GM23338 (cell line): ENCODE results near the gene S100A8. TPM values are rescaled to one million over a fixed set of nuclear protein-coding genes. Genes with fewer than 3 reads are reported as not detected.

ENCODE experiments used
- ATAC-seq: fragments of 200-7000 bp; cut with Tn5 transposase; 3 replicates; pipeline ENCODE4 v1.9.1; 2020
- DNase-seq: peaks from one replicate; pipeline ENCODE4 v3.0.0-alpha.2; 2015; ENCODE audit warnings: low spot score
- H2AFZ ChIP-seq: fragments of 200-600 bp; sonication (generic); 2 replicates; pipeline ENCODE4 v1.8.0; 2016; ENCODE audit warnings: antibody characterized with exemption, mild to moderate bottlenecking, moderate library complexity
- H3F3A ChIP-seq: fragments of 200-600 bp; sonication (generic); replicated peaks from 2 replicates; pipeline ENCODE4 v1.8.0; 2017; ENCODE audit warnings: antibody characterized with exemption, mixed run types, low read depth
- H3K27ac ChIP-seq: fragments of 200-600 bp; sonication (generic); 2 replicates; pipeline ENCODE4 v1.6.1; 2016; ENCODE audit warnings: low read depth
- H3K27me3 ChIP-seq: fragments of 200-600 bp; sonication (generic); 2 replicates; pipeline ENCODE4 v1.8.0; 2016; ENCODE audit warnings: mild to moderate bottlenecking, mixed run types, moderate library complexity; ENCODE audit not compliant: insufficient read depth
- H3K36me3 ChIP-seq: fragments of 200-600 bp; sonication (generic); 2 replicates; pipeline ENCODE4 v1.8.0; 2016; ENCODE audit warnings: mild to moderate bottlenecking; ENCODE audit not compliant: insufficient read depth
- H3K4me1 ChIP-seq: fragments of 200-600 bp; sonication (generic); 2 replicates; pipeline ENCODE4 v1.8.0; 2016; ENCODE audit warnings: mild to moderate bottlenecking, moderate library complexity; ENCODE audit not compliant: insufficient read depth
- H3K4me2 ChIP-seq: fragments of 200-600 bp; sonication (generic); 2 replicates; pipeline ENCODE4 v1.7.1; 2017; ENCODE audit warnings: mixed run types
- H3K4me3 ChIP-seq: fragments of 200-600 bp; sonication (generic); 2 replicates; pipeline ENCODE4 v1.6.1; 2016; ENCODE audit warnings: mixed run types
- H3K79me2 ChIP-seq: fragments of 200-600 bp; sonication (generic); replicated peaks from 2 replicates; pipeline ENCODE4 v1.8.0; 2017; ENCODE audit warnings: mild to moderate bottlenecking; ENCODE audit not compliant: insufficient read depth
- H3K9me2 ChIP-seq: fragments of 200-600 bp; sonication (generic); 2 replicates; pipeline ENCODE4 v1.8.0; 2017; ENCODE audit not compliant: insufficient read depth
- H4K20me1 ChIP-seq: fragments of 200-600 bp; sonication (generic); replicated peaks from 2 replicates; pipeline ENCODE4 v1.8.0; 2017; ENCODE audit warnings: mild to moderate bottlenecking; ENCODE audit not compliant: insufficient read depth
- H3K27ac Mint-ChIP-seq: 2 replicates; pipeline ENCODE4 v1.8.0; 2020; ENCODE audit warnings: inconsistent platforms, mild to moderate bottlenecking, moderate library complexity, mixed read lengths
- H3K27me3 Mint-ChIP-seq: 3 replicates; pipeline ENCODE4 v1.8.0; 2022; ENCODE audit warnings: low read depth, mild to moderate bottlenecking, moderate library complexity, mixed read lengths, inconsistent platforms; ENCODE audit not compliant: insufficient read depth, poor library complexity
- H3K36me3 Mint-ChIP-seq: 3 replicates; pipeline ENCODE4 v1.8.0; 2021; ENCODE audit warnings: low read depth, mild to moderate bottlenecking, inconsistent platforms, moderate library complexity, mixed read lengths
- H3K4me1 Mint-ChIP-seq: 3 replicates; pipeline ENCODE4 v1.8.0; 2020; ENCODE audit warnings: mild to moderate bottlenecking, inconsistent platforms, mixed read lengths
- H3K4me3 Mint-ChIP-seq: 3 replicates; pipeline ENCODE4 v1.8.0; 2021; ENCODE audit warnings: moderate library complexity, mild to moderate bottlenecking, inconsistent platforms, mixed read lengths
- H3K9me3 Mint-ChIP-seq: 3 replicates; pipeline ENCODE4 v1.8.0; 2020; ENCODE audit warnings: moderate library complexity, mild to moderate bottlenecking, inconsistent platforms, mixed read lengths
- CREB1 ChIP-seq: fragments of 250-450 bp; sonication (Bioruptor Pico); IDR thresholded peaks from 2 replicates; pipeline ENCODE4 v1.5.0; 2020; ENCODE audit warnings: low read depth, mild to moderate bottlenecking, moderate library complexity
- EZH2 ChIP-seq: fragments of 200-600 bp; sonication (generic); IDR thresholded peaks from one replicate; pipeline ENCODE4 v1.8.0; 2017; ENCODE audit warnings: antibody characterized with exemption, mild to moderate bottlenecking, low read depth; ENCODE audit not compliant: unreplicated experiment
- EZH2phosphoT487 ChIP-seq: fragments of 200-600 bp; sonication (generic); IDR thresholded peaks from one replicate; pipeline ENCODE4 v1.8.1; 2018; ENCODE audit warnings: antibody characterized with exemption; ENCODE audit not compliant: unreplicated experiment
- JUNB ChIP-seq: IDR thresholded peaks from one replicate; pipeline ENCODE4 v1.6.1; 2016; ENCODE audit warnings: antibody characterized with exemption; ENCODE audit not compliant: unreplicated experiment
- NANOG ChIP-seq: IDR thresholded peaks from 2 replicates; pipeline ENCODE4 v1.6.1; 2016; ENCODE audit warnings: antibody characterized with exemption, borderline replicate concordance
- POLR2AphosphoS5 ChIP-seq: IDR thresholded peaks from 2 replicates; pipeline ENCODE4 v1.6.1; 2016; ENCODE audit warnings: antibody characterized with exemption, low read depth
- STAT1 ChIP-seq: IDR thresholded peaks from one replicate; pipeline ENCODE4 v1.6.1; 2016; ENCODE audit warnings: antibody characterized with exemption; ENCODE audit not compliant: unreplicated experiment
- ZNF114 ChIP-seq: fragments of 250-450 bp; sonication (Bioruptor Pico); IDR thresholded peaks from 2 replicates; pipeline ENCODE4 v1.5.0; 2020; ENCODE audit warnings: mild to moderate bottlenecking, moderate library complexity
- ZNF331 ChIP-seq: fragments of 250-450 bp; sonication (Bioruptor Pico); IDR thresholded peaks from 2 replicates; pipeline ENCODE4 v1.5.0; 2020; ENCODE audit warnings: low read depth, mild to moderate bottlenecking, moderate library complexity
- polyA plus RNA-seq: library from polyadenylated mRNA; unstranded; fragments of >200 nt; fragmentation: Nextera tagmentation; extraction: Ambion mirVana; gene quantifications from 2 replicates; pipeline ENCODE4 v1.2.1, GENCODE V29; 2016
- total RNA-seq: library from RNA; depleted of rRNA; stranded (reverse); fragments of >200 nt; shearing (Covaris generic); gene quantifications from 2 replicates; pipeline ENCODE4 v1.2.3, GENCODE V29; 2014
- TF ChIP-seq, protein P1 (sequence below): fragments of 250-450 bp; sonication (Bioruptor Pico); IDR thresholded peaks from 2 replicates; pipeline ENCODE4 v1.5.0; 2020; ENCODE audit warnings: mild to moderate bottlenecking, moderate library complexity
- TF ChIP-seq, protein P2 (sequence below): IDR thresholded peaks from 2 replicates; pipeline ENCODE4 v1.6.1; 2016; ENCODE audit warnings: antibody characterized with exemption
- TF ChIP-seq, protein P3 (sequence below), 2 experiments: fragments of 200-600 bp in 1 of 2; sonication (generic) in 1 of 2; conservative IDR thresholded peaks; 2 replicates each; pipeline versions ENCODE4 v1.5.1 to v1.6.1; 2016 to 2017; ENCODE audit warnings: antibody characterized with exemption in 2 of 2, low read depth in 2 of 2, mild to moderate bottlenecking in 2 of 2, moderate library complexity in 1 of 2
- TF ChIP-seq, protein P4 (sequence below): IDR thresholded peaks from one replicate; pipeline ENCODE4 v1.6.1; 2018; ENCODE audit warnings: antibody characterized with exemption; ENCODE audit not compliant: unreplicated experiment

The S100A8 gene
- total and polyA plus RNA-seq, 2 experiments from 2014 or later, result not detected

DNA sequence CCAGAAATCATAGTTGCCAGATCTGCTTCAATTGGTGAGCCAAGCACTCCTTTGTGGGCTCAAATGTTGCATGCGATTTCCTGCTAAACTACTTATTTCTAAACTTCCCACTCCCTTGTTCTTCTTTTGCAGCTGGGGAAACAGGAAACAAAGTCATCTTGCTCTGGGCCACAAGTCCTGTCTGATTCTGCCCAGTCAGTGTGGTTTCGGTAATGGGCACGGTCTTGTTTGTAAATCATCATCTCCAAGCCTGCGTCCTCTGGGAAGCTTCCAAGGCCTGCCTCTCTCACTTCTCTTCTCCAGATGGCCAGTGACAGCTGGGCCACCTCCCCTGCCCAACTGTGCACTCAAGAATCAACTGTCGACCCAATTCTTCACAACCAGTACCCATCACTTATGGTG is 4.4 kb downstream of the S100A8 start:
- Histone ChIP-seq H2AFZ (no peak overlapping the region; the same call in 1 of the 2 replicates), H3K4me1 (no peaks in the 10 kb centered on the region), H3K9me2 (peaks cover 3% of the 10 kb centered on the region; the same call in 1 of the 2 replicates), H3K27ac (no peak overlapping the region), H3K79me2 (no peaks in the 10 kb centered on the region), H4K20me1 (no peaks in the 10 kb centered on the region), H3K4me2 (no peak overlapping the region), H3K36me3 (no peaks in the 10 kb centered on the region), H3K27me3 (no peaks in the 10 kb centered on the region), H3K4me3 (no peak overlapping the region), H3F3A (no peaks in the 10 kb centered on the region)
- no peak overlapping the region for H3K4me3 Mint-ChIP-seq
- no peak for DNase-seq
- H3K4me1 Mint-ChIP-seq, result no peaks in the 10 kb centered on the region
- H3K27me3 Mint-ChIP-seq, result no peaks in the 10 kb centered on the region
- TF ChIP-seq, protein P1, sequence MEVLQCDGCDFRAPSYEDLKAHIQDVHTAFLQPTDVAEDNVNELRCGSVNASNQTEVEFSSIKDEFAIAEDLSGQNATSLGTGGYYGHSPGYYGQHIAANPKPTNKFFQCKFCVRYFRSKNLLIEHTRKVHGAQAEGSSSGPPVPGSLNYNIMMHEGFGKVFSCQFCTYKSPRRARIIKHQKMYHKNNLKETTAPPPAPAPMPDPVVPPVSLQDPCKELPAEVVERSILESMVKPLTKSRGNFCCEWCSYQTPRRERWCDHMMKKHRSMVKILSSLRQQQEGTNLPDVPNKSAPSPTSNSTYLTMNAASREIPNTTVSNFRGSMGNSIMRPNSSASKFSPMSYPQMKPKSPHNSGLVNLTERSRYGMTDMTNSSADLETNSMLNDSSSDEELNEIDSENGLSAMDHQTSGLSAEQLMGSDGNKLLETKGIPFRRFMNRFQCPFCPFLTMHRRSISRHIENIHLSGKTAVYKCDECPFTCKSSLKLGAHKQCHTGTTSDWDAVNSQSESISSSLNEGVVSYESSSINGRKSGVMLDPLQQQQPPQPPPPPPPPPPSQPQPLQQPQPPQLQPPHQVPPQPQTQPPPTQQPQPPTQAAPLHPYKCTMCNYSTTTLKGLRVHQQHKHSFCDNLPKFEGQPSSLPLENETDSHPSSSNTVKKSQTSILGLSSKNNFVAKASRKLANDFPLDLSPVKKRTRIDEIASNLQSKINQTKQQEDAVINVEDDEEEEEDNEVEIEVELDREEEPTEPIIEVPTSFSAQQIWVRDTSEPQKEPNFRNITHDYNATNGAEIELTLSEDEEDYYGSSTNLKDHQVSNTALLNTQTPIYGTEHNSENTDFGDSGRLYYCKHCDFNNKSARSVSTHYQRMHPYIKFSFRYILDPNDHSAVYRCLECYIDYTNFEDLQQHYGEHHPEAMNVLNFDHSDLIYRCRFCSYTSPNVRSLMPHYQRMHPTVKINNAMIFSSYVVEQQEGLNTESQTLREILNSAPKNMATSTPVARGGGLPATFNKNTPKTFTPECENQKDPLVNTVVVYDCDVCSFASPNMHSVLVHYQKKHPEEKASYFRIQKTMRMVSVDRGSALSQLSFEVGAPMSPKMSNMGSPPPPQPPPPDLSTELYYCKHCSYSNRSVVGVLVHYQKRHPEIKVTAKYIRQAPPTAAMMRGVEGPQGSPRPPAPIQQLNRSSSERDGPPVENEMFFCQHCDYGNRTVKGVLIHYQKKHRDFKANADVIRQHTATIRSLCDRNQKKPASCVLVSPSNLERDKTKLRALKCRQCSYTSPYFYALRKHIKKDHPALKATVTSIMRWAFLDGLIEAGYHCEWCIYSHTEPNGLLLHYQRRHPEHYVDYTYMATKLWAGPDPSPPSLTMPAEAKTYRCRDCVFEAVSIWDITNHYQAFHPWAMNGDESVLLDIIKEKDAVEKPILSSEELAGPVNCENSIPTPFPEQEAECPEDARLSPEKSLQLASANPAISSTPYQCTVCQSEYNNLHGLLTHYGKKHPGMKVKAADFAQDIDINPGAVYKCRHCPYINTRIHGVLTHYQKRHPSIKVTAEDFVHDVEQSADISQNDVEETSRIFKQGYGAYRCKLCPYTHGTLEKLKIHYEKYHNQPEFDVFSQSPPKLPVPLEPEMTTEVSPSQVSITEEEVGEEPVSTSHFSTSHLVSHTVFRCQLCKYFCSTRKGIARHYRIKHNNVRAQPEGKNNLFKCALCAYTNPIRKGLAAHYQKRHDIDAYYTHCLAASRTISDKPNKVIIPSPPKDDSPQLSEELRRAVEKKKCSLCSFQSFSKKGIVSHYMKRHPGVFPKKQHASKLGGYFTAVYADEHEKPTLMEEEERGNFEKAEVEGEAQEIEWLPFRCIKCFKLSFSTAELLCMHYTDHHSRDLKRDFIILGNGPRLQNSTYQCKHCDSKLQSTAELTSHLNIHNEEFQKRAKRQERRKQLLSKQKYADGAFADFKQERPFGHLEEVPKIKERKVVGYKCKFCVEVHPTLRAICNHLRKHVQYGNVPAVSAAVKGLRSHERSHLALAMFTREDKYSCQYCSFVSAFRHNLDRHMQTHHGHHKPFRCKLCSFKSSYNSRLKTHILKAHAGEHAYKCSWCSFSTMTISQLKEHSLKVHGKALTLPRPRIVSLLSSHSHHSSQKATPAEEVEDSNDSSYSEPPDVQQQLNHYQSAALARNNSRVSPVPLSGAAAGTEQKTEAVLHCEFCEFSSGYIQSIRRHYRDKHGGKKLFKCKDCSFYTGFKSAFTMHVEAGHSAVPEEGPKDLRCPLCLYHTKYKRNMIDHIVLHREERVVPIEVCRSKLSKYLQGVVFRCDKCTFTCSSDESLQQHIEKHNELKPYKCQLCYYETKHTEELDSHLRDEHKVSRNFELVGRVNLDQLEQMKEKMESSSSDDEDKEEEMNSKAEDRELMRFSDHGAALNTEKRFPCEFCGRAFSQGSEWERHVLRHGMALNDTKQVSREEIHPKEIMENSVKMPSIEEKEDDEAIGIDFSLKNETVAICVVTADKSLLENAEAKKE (CRISPR knock-in tag), result no peak
- no peak for TF ChIP-seq ZNF114
- TF ChIP-seq, protein P2, sequence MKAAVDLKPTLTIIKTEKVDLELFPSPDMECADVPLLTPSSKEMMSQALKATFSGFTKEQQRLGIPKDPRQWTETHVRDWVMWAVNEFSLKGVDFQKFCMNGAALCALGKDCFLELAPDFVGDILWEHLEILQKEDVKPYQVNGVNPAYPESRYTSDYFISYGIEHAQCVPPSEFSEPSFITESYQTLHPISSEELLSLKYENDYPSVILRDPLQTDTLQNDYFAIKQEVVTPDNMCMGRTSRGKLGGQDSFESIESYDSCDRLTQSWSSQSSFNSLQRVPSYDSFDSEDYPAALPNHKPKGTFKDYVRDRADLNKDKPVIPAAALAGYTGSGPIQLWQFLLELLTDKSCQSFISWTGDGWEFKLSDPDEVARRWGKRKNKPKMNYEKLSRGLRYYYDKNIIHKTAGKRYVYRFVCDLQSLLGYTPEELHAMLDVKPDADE, result no peak
- TF ChIP-seq, protein P3, sequence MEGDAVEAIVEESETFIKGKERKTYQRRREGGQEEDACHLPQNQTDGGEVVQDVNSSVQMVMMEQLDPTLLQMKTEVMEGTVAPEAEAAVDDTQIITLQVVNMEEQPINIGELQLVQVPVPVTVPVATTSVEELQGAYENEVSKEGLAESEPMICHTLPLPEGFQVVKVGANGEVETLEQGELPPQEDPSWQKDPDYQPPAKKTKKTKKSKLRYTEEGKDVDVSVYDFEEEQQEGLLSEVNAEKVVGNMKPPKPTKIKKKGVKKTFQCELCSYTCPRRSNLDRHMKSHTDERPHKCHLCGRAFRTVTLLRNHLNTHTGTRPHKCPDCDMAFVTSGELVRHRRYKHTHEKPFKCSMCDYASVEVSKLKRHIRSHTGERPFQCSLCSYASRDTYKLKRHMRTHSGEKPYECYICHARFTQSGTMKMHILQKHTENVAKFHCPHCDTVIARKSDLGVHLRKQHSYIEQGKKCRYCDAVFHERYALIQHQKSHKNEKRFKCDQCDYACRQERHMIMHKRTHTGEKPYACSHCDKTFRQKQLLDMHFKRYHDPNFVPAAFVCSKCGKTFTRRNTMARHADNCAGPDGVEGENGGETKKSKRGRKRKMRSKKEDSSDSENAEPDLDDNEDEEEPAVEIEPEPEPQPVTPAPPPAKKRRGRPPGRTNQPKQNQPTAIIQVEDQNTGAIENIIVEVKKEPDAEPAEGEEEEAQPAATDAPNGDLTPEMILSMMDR (conservative IDR thresholded peaks at IDR 0.05; ENCODE audit: low read depth in 2 of 2), result no peak
- TF ChIP-seq NANOG, result no peak
- TF ChIP-seq STAT1, result no peak
- TF ChIP-seq, protein P4, sequence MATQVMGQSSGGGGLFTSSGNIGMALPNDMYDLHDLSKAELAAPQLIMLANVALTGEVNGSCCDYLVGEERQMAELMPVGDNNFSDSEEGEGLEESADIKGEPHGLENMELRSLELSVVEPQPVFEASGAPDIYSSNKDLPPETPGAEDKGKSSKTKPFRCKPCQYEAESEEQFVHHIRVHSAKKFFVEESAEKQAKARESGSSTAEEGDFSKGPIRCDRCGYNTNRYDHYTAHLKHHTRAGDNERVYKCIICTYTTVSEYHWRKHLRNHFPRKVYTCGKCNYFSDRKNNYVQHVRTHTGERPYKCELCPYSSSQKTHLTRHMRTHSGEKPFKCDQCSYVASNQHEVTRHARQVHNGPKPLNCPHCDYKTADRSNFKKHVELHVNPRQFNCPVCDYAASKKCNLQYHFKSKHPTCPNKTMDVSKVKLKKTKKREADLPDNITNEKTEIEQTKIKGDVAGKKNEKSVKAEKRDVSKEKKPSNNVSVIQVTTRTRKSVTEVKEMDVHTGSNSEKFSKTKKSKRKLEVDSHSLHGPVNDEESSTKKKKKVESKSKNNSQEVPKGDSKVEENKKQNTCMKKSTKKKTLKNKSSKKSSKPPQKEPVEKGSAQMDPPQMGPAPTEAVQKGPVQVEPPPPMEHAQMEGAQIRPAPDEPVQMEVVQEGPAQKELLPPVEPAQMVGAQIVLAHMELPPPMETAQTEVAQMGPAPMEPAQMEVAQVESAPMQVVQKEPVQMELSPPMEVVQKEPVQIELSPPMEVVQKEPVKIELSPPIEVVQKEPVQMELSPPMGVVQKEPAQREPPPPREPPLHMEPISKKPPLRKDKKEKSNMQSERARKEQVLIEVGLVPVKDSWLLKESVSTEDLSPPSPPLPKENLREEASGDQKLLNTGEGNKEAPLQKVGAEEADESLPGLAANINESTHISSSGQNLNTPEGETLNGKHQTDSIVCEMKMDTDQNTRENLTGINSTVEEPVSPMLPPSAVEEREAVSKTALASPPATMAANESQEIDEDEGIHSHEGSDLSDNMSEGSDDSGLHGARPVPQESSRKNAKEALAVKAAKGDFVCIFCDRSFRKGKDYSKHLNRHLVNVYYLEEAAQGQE, result no peak
- TF ChIP-seq POLR2AphosphoS5, result no peak
- no peak for TF ChIP-seq ZNF331
- no peak for TF ChIP-seq CREB1 (CRISPR knock-in tag)
- no peak for TF ChIP-seq EZH2
- TF ChIP-seq JUNB, result no peak
- TF ChIP-seq EZH2phosphoT487, result no peak
- H3K27ac Mint-ChIP-seq, result no peak overlapping the region
- no peaks in the 10 kb centered on the region for H3K9me3 Mint-ChIP-seq
- no peaks in the 10 kb centered on the region for H3K36me3 Mint-ChIP-seq
- ATAC-seq, result no peak
